Skeletal muscle tissue (tissue), 4 donors: ENCODE results near the gene BCL2L2. TPM values are rescaled to one million over a fixed set of nuclear protein-coding genes. Genes with fewer than 3 reads are reported as not detected.

Experiments
- H3K27ac ChIP-seq: one replicate; pipeline ENCODE4 v1.7.0; 2013; ENCODE audit warnings: mild to moderate bottlenecking, low read depth, low read length, inconsistent platforms
- H3K27me3 ChIP-seq, 3 donors: one replicate each; pipeline ENCODE4 v1.7.0; 2013; ENCODE audit warnings: low read length in 3 of 3; ENCODE audit not compliant: control insufficient read depth in 3 of 3, insufficient read depth in 3 of 3
- H3K36me3 ChIP-seq, 3 donors: one replicate each; pipeline ENCODE4 v1.7.0; 2013; ENCODE audit warnings: low read length in 3 of 3; ENCODE audit not compliant: control insufficient read depth in 3 of 3, insufficient read depth in 3 of 3
- H3K4me1 ChIP-seq, 3 donors: one replicate each; pipeline ENCODE4 v1.7.0; 2013; ENCODE audit warnings: low read length in 3 of 3, mild to moderate bottlenecking in 3 of 3; ENCODE audit not compliant: control insufficient read depth in 3 of 3, insufficient read depth in 3 of 3
- H3K4me3 ChIP-seq, 3 donors: one replicate each; pipeline ENCODE4 v1.7.0; 2013; ENCODE audit warnings: low read length in 3 of 3
- H3K9ac ChIP-seq, 3 donors: one replicate each; pipeline ENCODE4 v1.7.0; 2013; ENCODE audit warnings: low read length in 3 of 3, mild to moderate bottlenecking in 3 of 3, moderate library complexity in 2 of 3, low read depth in 1 of 3
- H3K9me3 ChIP-seq, 3 donors: one replicate each; pipeline ENCODE4 v1.7.0; 2013; ENCODE audit warnings: low read length in 3 of 3; ENCODE audit not compliant: control insufficient read depth in 3 of 3
- total RNA-seq: library from RNA; depleted of rRNA; stranded (reverse); fragments of >200 nt; gene quantifications from one replicate; pipeline ENCODE4 v1.2.3, GENCODE V29; 2014
- donor health status: Osteomylitis.

BCL2L2 gene
- total RNA-seq, 1 donor from 2014 or later = 11.0 TPM

GRCh38 chr14:23299986-23300686 is 6.5 kb upstream of the BCL2L2 start:
- Histone ChIP-seq H3K4me1 (peaks cover 17 to 28% (median 21%) of the 10 kb centered on the region in 3 donors), H3K27ac (peak overlapping the region; percentile 97), H3K4me3 (peak overlapping the region; percentile 84 to 89 (median 84)), H3K36me3 (peaks cover 15 to 21% (median 18%) of the 10 kb centered on the region in 3 donors), H3K9me3 (no peaks in the 10 kb centered on the region), H3K27me3 (no peaks in the 10 kb centered on the region), H3K9ac (peak overlapping the region; percentile 86 to 95 (median 92))

- H3K27ac ChIP-seq = peak overlapping the region; percentile 97
- H3K27me3 ChIP-seq = no peaks in the 10 kb centered on the region
- peaks cover 15 to 21% (median 18%) of the 10 kb centered on the region in 3 donors for H3K36me3 ChIP-seq
- peak overlapping the region; percentile 84 to 89 (median 84) for H3K4me3 ChIP-seq
- peaks cover 18 to 30% (median 22%) of the 10 kb centered on the region in 3 donors for H3K4me1 ChIP-seq
- H3K9ac ChIP-seq = peak overlapping the region; percentile 86 to 95 (median 92)
- no peaks in the 10 kb centered on the region for H3K9me3 ChIP-seq
Observed at GRCh38 chr14:23300687-23301223, 5.9 kb upstream of the BCL2L2 start.

DNA sequence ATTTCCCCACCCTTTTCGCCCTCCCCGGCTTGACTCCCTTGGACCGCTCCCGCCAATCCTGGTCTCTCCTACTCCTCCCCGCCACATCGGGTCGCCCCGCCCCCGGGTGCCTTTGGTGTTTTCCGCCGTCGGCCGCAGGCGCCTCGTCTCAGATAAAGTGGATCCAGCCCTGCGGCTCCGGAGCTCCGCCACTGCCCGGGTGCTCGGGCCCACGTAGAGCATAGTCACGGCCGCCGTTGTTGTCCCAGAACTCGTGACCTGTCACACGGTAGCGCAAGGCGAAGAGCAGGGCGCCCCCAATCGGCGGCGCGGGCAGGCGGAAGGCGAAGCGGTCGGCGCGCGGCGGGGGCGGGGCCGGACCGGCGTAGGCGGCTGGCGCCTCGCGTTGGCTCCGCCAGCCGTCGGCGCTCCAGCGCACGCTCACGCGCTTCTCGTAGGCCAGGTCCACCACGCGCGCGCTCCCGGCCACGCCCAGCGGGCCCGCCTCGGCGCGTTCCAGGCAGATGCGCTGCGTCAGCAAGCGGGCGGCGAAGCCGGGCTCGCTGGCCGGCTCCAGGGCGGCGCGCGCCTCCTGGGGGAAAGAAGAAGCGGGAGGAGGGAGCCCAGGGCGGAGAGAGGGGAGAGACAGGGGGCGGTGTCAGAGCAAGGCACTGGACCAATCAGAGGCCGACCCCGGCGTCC is 5.2 kb upstream of the BCL2L2 start:
- Histone ChIP-seq H3K9ac (peak overlapping the region; percentile 91 to 98 (median 96)), H3K4me1 (peaks cover 24 to 37% (median 28%) of the 10 kb centered on the region in 3 donors), H3K27ac (peak overlapping the region; percentile 97), H3K27me3 (no peaks in the 10 kb centered on the region), H3K9me3 (no peaks in the 10 kb centered on the region), H3K36me3 (peaks cover 15 to 21% (median 16%) of the 10 kb centered on the region in 3 donors), H3K4me3 (peak overlapping the region; percentile 88 to 94 (median 90))

- H3K4me1 ChIP-seq = peaks cover 27 to 42% (median 29%) of the 10 kb centered on the region in 3 donors
- H3K9me3 ChIP-seq = no peaks in the 10 kb centered on the region
- peak overlapping the region; percentile 97 for H3K27ac ChIP-seq
- peak overlapping the region; percentile 91 to 98 (median 96) for H3K9ac ChIP-seq
- no peaks in the 10 kb centered on the region for H3K27me3 ChIP-seq
- H3K36me3 ChIP-seq = peaks cover 12 to 19% (median 13%) of the 10 kb centered on the region in 3 donors
- H3K4me3 ChIP-seq = peak overlapping the region; percentile 88 to 94 (median 90)
Observed at GRCh38 chr14:23301969-23302289, 4.7 kb upstream of the BCL2L2 start.

- Histone ChIP-seq H3K4me3 (peak within 1 kb of the TSS; percentile 88 to 94 (median 90)), H3K36me3 (peaks cover 10 to 12% (median 11%) of the 10 kb centered on the region in 3 donors), H3K4me1 (peaks cover 33 to 48% (median 36%) of the 10 kb centered on the region in 3 donors), H3K27ac (peak within 1 kb of the TSS; percentile 97), H3K27me3 (no peaks in the 10 kb centered on the region), H3K9ac (peak within 1 kb of the TSS; percentile 91 to 98 (median 96)), H3K9me3 (no peaks in the 10 kb centered on the region)
Observed at GRCh38 chr14:23302290-23303225, 4.1 kb upstream of the BCL2L2 start, which contains the start of gene PPP1R3E. PPP1R3E (minus strand) TSS chr14:23302859; CDS start chr14:23302576, 283 bp downstream.

- no peaks in the 10 kb centered on the region for H3K9me3 ChIP-seq
- H3K4me1 ChIP-seq = peaks cover 31 to 45% (median 33%) of the 10 kb centered on the region in 3 donors
- H3K9ac ChIP-seq = peak overlapping the region; percentile 90 to 98 (median 97)
- peaks cover 21 to 34% (median 22%) of the 10 kb centered on the region in 3 donors for H3K36me3 ChIP-seq
- H3K27me3 ChIP-seq = no peaks in the 10 kb centered on the region
- H3K4me3 ChIP-seq = peak overlapping the region; percentile 83 to 96 (median 94)
- peak overlapping the region; percentile 88 for H3K27ac ChIP-seq
Observed at GRCh38 chr14:23307146-23307530, 505 bp downstream of the BCL2L2 start.

- no peaks in the 10 kb centered on the region for H3K27me3 ChIP-seq
- peak overlapping the region; percentile 83 to 96 (median 94) for H3K4me3 ChIP-seq
- peak overlapping the region; percentile 90 to 98 (median 97) for H3K9ac ChIP-seq
- H3K9me3 ChIP-seq = no peaks in the 10 kb centered on the region
- peaks cover 21 to 34% (median 22%) of the 10 kb centered on the region in 3 donors for H3K36me3 ChIP-seq
- H3K4me1 ChIP-seq = peaks cover 30 to 41% (median 31%) of the 10 kb centered on the region in 3 donors
- peak overlapping the region; percentile 88 for H3K27ac ChIP-seq
Observed at GRCh38 chr14:23307687-23308644, 1.3 kb downstream of the BCL2L2 start.

DNA sequence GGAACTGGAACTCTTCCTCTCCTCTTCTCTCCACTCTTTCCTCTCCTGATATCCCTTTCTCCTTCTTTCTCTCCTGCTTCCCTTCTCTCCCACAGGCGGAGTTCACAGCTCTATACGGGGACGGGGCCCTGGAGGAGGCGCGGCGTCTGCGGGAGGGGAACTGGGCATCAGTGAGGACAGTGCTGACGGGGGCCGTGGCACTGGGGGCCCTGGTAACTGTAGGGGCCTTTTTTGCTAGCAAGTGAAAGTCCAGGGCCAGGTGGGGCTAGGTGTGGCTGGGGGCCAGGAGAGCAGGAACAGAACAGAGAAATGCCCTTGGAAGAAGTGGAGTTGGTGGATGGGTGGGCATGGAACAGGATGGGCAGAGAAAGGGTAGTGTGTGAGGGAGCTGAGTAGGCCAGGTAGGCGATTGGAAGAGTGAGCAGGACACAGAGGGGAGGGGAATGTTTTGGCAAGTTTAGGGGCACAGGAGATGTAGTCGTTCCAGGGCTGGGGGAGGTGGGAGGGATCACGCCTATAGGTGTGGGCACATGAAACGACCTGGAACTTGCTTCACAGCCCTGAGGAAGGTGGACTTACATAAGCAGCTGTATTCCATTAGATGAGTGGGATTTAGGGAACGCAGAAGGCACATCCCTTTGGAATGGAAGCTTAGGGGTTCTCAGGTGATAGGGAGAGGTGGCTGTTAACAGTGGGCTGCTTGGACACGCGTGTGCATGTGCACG is 2.2 kb downstream of the BCL2L2 start:
- no peak overlapping the region for H3K27ac ChIP-seq

More for the DNA sequence above, 2.2 kb downstream of the BCL2L2 start:
- Histone ChIP-seq H3K4me3 (no peak overlapping the region), H3K9ac (peak overlapping the region in 1 of 3 donors; percentile 23), H3K36me3 (peaks cover 21 to 34% (median 22%) of the 10 kb centered on the region in 3 donors), H3K4me1 (peaks cover 30 to 41% (median 31%) of the 10 kb centered on the region in 3 donors), H3K9me3 (no peaks in the 10 kb centered on the region), H3K27me3 (no peaks in the 10 kb centered on the region)
